ENCODE data around the gene DBNL. TPM values are rescaled to one million over a fixed set of nuclear protein-coding genes. Genes with fewer than 3 reads are reported as not detected.

The DBNL gene
- total and polyA plus RNA-seq, 2 donors (not counting 1 experiment from before 2014, with no cell fraction given), result 335 to 386 TPM

- DNase-seq, result no peak
- Histone ChIP-seq H4K20me1 (ENCODE audit: control insufficient read depth, insufficient read depth, low read length, poor library complexity, severe bottlenecking) (peaks cover 25% of the 10 kb centered on the region), H3K9me3 (ENCODE audit: control extremely low read depth in 1 of 3, control insufficient read depth in 2 of 3, insufficient read depth in 1 of 3, low read length in 2 of 3) (no peaks in the 10 kb centered on the region), H3K9ac (ENCODE audit: low read length) (no peak overlapping the region), H2AFZ (ENCODE audit: insufficient read depth, low read depth, low read length, poor library complexity, severe bottlenecking) (no peak overlapping the region), H3K4me1 (ENCODE audit: control insufficient read depth in 2 of 2, insufficient read depth in 2 of 2, low read length in 2 of 2) (peaks cover 70 to 89% of the 10 kb centered on the region in 2 donors), H3K36me3 (replicated peaks in 1 of 2; ENCODE audit: control extremely low read depth in 1 of 2, control insufficient read depth in 1 of 2, extremely low read depth in 1 of 2, insufficient read depth in 2 of 2, low read length in 1 of 2) (peaks cover 0 to 82% of the 10 kb centered on the region in 2 experiments), H3K27me3 (replicated peaks in 1 of 4; ENCODE audit: control extremely low read depth in 1 of 4, control insufficient read depth in 3 of 4, insufficient read depth in 4 of 4, low read length in 3 of 4) (no peaks in the 10 kb centered on the region), H3K79me2 (ENCODE audit: control insufficient read depth, insufficient read depth, low read length) (peaks cover 57% of the 10 kb centered on the region), H3K4me3 (ENCODE audit: control extremely low read depth in 1 of 5, extremely low read depth in 1 of 5, insufficient read depth in 1 of 5, low read depth in 2 of 5, low read length in 4 of 5) (no peak overlapping the region), H3K4me2 (replicated peaks; ENCODE audit: low read depth, low read length, poor library complexity, severe bottlenecking) (no peak overlapping the region), H3K27ac (ENCODE audit: low read length in 2 of 2) (peak overlapping the region; percentile 90 to 98)
- TF ChIP-seq EZH2 (IDR thresholded peaks at IDR 0.05; ENCODE audit: borderline replicate concordance, insufficient read depth, low read depth, low read length, poor library complexity, severe bottlenecking) (no peak), CTCF (IDR thresholded peaks at IDR 0.05) (no peak)
- intact Hi-C loops (cut with micrococcal nuclease), result no loop called here
- peaks cover 81% of the 10 kb centered on the region for H3K4me1 Mint-ChIP-seq
- POLR2A ChIA-PET, result interaction anchor here (0.5 to 1.0 kb wide), 4 partner anchors 18 to 504 kb away, joined by 3 to 6 read pairs (median 4); no protein-coding TSS in a partner anchor
- peak overlapping the region; percentile 95 for H3K27ac Mint-ChIP-seq
- WGBS (ENCODE audit: insufficient coverage), result 97% methylated on average over 19 of the region's 20 CpGs
- no peak for ATAC-seq (ENCODE audit: low read depth)
- H3K4me3 Mint-ChIP-seq, result no peak overlapping the region
- CTCF ChIA-PET, result no interaction called here
- H3K27me3 Mint-ChIP-seq, result no peaks in the 10 kb centered on the region
- no peaks in the 10 kb centered on the region for H3K9me3 Mint-ChIP-seq (ENCODE audit: insufficient read depth)
These were observed 31.8 kb downstream of the DBNL start for GRCh38 chr7:44076101-44076895.

- Histone ChIP-seq H3K36me3 (replicated peaks in 1 of 2; ENCODE audit: control extremely low read depth in 1 of 2, control insufficient read depth in 1 of 2, extremely low read depth in 1 of 2, insufficient read depth in 2 of 2, low read length in 1 of 2) (peaks cover 0 to 82% of the 10 kb centered on the region in 2 experiments), H3K9ac (ENCODE audit: low read length) (no peak overlapping the region), H2AFZ (ENCODE audit: insufficient read depth, low read depth, low read length, poor library complexity, severe bottlenecking) (no peak overlapping the region), H3K79me2 (ENCODE audit: control insufficient read depth, insufficient read depth, low read length) (peaks cover 63% of the 10 kb centered on the region), H3K4me2 (replicated peaks; ENCODE audit: low read depth, low read length, poor library complexity, severe bottlenecking) (no peak overlapping the region), H3K27me3 (replicated peaks in 1 of 4; ENCODE audit: control extremely low read depth in 1 of 4, control insufficient read depth in 3 of 4, insufficient read depth in 4 of 4, low read length in 3 of 4) (no peaks in the 10 kb centered on the region), H4K20me1 (ENCODE audit: control insufficient read depth, insufficient read depth, low read length, poor library complexity, severe bottlenecking) (peaks cover 22% of the 10 kb centered on the region), H3K4me3 (ENCODE audit: control extremely low read depth in 1 of 5, extremely low read depth in 1 of 5, insufficient read depth in 1 of 5, low read depth in 2 of 5, low read length in 4 of 5) (no peak overlapping the region), H3K27ac (ENCODE audit: low read length in 2 of 2) (peak overlapping the region in 1 of 2 donors; percentile 98), H3K9me3 (ENCODE audit: control extremely low read depth in 1 of 3, control insufficient read depth in 2 of 3, insufficient read depth in 1 of 3, low read length in 2 of 3) (no peaks in the 10 kb centered on the region), H3K4me1 (ENCODE audit: control insufficient read depth in 2 of 2, insufficient read depth in 2 of 2, low read length in 2 of 2) (peaks cover 66 to 85% of the 10 kb centered on the region in 2 donors)
- ChIA-PET CTCF (no interaction called here), POLR2A (no interaction called here)
- H3K9me3 Mint-ChIP-seq (ENCODE audit: insufficient read depth), result no peaks in the 10 kb centered on the region
- 98% methylated on average over 8 of the region's 9 CpGs for whole genome bisulfite sequencing (ENCODE audit: insufficient coverage)
- intact Hi-C loops (cut with micrococcal nuclease), result no loop called here
- TF ChIP-seq CTCF (IDR thresholded peaks at IDR 0.05), result no peak
- TF ChIP-seq EZH2 (IDR thresholded peaks at IDR 0.05; ENCODE audit: borderline replicate concordance, insufficient read depth, low read depth, low read length, poor library complexity, severe bottlenecking), result no peak
- H3K27me3 Mint-ChIP-seq, result no peaks in the 10 kb centered on the region
- no peak overlapping the region for H3K4me3 Mint-ChIP-seq
- no peak for DNase-seq
- H3K4me1 Mint-ChIP-seq, result peaks cover 76% of the 10 kb centered on the region
- ATAC-seq (ENCODE audit: low read depth), result no peak
- H3K27ac Mint-ChIP-seq, result peak overlapping the region; percentile 70
These were observed 32.6 kb downstream of the DBNL start for GRCh38 chr7:44077061-44077460.
